GM19238 (cell line): ENCODE results near the gene OIT3.
"Not testable (repeated sequence)": the region's sequence is repeated elsewhere in the genome, so short reads cannot be mapped to it uniquely, and the experiment has no call there.

Experiments used
- DNase-seq: peaks from one replicate; pipeline ENCODE4 v3.0.0; 2011; ENCODE audit warnings: low spot score; ENCODE audit not compliant: insufficient read length

OIT3 gene

DNA sequence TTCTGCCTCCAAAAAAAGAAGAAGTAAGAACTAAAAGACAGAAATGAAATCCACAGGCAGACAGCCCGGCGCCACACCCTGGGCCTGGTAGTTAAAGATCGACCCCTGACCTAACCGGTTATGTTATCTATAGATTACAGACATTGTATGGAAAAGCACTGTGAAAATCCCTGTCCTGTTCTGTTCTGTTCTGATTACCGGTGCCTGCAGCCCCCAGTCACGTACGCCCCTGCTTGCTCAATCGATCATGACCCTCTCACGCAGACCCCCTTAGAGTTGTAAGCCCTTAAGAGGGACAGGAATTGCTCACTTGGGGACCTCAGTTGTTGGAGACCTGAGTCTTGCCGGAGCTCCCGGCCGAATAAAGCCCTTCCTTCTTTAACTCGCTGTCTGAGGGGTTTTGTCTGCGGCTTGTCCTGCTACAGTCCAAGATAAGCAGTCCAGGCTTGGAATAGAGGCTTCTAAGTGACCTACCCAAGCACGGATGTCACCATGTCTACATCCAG lies 10.5 kb downstream of the OIT3 start:
- DNase-seq = not testable (repeated sequence)

DNA sequence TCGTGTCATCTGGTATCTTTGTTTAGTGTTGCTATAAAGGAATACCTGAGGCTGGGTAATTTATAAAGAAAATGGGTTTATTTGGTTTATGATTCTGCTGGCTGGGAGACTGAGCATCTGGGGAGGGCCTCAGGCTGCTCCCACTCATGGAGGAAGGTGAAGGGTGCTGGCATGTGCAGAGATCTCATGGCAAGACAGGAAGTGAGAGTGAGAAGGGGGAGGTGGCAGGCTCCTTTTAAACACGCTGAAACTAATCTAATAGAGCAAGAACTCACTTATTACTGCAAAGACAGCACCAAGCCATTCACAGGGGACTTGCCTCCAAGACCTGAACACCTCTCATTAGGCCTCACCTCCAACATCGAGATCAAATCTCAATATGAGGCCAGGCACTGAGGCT lies 11.3 kb downstream of the OIT3 start:
- DNase-seq = no peak

- no peak for DNase-seq
Measured at GRCh38 chr10:72906446-72906845, 12.9 kb downstream of the OIT3 start.

DNA sequence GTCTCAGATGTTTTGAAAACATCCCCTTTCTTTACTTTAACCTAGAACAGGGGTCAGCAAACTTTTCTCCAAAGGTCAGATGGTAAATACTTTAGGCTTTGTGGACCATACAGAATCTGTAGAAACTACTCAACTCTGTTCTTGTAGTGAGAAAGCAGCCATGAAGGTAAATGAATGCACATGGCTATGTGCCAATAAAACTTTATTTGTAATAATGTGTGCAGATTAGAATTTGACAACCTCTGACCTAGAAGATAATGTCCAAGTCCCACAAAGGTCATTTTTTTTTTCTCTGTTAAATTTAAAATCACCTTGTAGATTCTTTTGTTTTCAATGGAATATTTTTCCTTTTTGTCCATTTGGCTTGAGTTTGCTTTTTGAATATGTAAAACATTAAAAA lies 17.2 kb downstream of the OIT3 start:
- DNase-seq = no peak

DNA sequence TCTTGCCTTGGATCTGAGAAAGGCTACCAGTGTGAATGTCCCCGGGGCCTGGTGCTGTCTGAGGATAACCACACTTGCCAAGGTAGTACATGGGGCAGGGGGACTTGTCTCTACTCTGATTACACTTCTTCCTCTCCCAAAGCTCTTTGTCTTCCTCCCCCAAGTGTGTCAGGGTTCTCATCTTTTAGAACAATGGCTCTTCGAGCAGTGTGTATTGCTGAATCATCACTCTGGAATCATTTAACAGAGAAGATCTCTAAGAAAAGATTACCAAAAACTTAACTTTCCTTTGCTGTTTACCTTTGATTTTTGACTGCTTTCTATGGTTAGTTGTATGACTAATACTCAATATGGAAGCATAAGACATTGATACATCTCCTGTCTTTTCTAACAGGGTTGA lies 18.2 kb downstream of the OIT3 start:
- DNase-seq = no peak

DNA sequence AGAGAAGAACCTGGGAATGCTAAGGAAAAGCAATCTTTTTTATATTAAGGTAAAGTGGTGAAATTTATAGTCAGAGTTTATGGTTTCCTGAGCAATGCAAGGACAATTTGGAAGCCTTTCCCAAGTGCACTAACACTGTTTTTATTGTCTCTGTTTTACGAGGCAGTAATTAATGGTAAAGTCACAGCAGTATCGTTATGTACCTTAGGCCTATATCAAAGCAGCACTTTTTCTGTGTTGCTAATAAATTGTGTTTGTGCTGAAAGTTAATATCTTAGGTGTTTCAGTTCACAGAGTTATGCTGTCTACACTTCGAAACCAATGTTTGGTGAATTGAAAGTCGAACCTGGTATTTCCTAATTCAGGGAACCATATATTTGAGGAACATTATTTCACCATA lies 19.2 kb downstream of the OIT3 start:
- DNase-seq = no peak

- no peak for DNase-seq
Measured at GRCh38 chr10:72913287-72913686, 19.7 kb downstream of the OIT3 start.

DNA sequence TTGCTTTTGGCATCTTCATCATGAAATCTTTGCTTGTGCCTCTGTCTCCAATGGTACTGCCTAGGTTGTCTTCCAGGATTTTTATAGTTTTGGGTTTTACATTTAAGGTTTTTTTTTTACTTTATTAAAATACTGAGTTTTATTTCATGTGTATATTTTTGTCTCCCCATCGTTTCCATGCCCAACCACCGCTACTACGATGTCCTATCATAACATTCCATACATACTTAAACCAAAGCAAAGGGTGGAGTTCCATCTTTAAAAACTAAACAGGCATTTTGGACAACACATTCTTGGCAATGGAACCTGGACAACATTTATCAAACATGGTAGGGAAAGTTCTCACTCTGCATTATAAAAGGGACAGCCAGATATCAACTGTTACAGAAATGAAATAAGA lies 23.7 kb downstream of the OIT3 start:
- not testable (repeated sequence) for DNase-seq

DNA sequence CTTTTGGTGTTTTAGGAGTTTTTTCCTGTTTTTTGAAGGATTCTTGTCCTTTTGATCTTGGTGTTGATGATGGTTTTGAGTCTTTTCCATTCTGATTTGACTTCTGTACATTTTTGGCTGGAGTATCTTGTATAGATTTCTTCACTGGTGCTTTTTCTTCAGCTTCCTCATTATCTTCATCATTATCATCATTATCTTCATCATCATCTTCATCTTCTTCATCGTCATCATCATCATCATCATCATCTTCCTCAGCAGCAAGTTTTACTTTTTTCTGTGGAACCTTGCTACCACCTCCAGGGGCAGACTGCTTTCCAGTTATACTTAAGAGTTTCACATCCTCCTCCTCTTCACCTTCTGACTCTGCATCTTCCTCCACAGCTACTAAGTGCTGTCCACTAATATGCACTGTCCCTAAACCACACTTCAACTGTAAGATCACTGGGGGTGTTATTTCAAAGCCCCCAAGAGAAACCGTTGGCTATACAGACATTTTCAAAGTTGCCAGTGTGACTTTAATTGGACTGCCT lies 24.3 kb downstream of the OIT3 start:
- not testable (repeated sequence) for DNase-seq

DNA sequence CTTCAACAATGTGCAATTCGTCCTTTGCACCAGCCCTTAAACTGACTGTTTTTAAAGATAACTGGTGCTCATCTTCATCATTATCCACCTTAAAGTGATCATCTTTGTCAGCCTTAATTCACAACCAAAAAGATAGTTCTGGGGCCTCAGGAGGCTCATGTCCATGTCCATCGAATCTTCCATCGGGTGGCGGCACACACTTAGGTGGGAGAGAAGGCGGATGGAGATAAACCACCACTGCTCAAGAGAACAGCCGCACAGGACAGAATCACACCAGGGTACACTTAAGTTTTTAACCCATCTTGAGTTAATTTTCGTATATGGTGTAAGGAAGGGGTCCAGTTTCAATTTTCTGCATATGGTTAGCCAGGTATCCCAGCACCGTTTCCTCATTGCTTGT lies 24.8 kb downstream of the OIT3 start:
- DNase-seq = no peak

GRCh38 chr10:72921147-72921683 lies 27.7 kb downstream of the OIT3 start:
- DNase-seq = not testable (repeated sequence)

- no peak for DNase-seq
Measured at GRCh38 chr10:72924351-72924750, 30.8 kb downstream of the OIT3 start.

- DNase-seq = no peak
Measured at GRCh38 chr10:72925951-72926465, 32.5 kb downstream of the OIT3 start.

DNA sequence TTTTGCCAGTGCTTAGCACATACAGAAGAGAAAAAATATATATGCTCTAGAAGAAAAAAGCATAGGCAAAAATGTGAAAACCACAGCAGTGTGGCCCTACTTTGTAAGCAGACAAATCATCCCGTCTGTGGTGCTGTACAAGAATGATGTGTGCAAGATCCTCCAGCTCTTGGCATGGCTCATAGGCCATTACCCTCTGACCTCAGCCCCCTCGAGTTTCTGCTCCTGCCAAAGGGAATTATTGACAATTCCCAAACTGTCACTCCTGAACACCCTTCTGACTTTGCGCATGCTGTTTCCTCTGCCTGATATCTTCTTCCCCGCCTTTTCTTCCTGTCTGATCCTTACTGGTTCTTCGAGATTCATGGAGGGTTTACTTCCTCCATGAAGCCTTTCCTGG lies 33.9 kb downstream of the OIT3 start:
- no peak for DNase-seq

GRCh38 chr10:72928798-72929197 lies 35.3 kb downstream of the OIT3 start:
- no peak for DNase-seq

- no peak for DNase-seq
Measured at GRCh38 chr10:72930276-72930675, 36.7 kb downstream of the OIT3 start.

GRCh38 chr10:72932259-72933015 lies 38.9 kb downstream of the OIT3 start:
- no peak for DNase-seq

DNA sequence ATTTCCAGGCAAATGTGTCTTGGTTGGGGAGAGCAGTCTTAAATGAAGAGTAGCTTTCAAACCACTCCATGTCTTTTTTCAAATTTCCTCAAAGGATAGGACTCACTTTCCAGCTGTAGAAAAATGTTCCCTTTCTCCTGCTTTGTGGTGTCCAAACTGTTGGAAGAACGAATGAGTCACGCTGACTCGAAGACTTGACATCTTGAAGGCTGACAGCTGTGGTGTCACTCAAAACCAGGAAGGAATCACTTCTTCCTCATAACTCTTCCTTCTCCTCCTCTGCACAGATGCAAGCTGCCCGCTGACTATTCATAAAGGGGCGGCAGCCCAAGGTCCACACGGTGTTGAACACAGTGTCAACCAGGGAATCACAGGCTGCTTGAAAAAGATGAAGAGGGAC lies 41.8 kb downstream of the OIT3 start:
- DNase-seq = no peak

- no peak for DNase-seq
Measured at GRCh38 chr10:72943498-72944234, 50.1 kb downstream of the OIT3 start.

- no peak for DNase-seq
Measured at GRCh38 chr10:72946963-72947362, 53.4 kb downstream of the OIT3 start.

- no peak for DNase-seq
Measured at GRCh38 chr10:72948762-72949161, 55.2 kb downstream of the OIT3 start.

- DNase-seq = no peak
Measured at GRCh38 chr10:72951760-72952159, 58.2 kb downstream of the OIT3 start.
